PC-3 (cell line): ENCODE data around the gene HOXB9. TPM values are rescaled to one million over a fixed set of nuclear protein-coding genes. Genes with fewer than 3 reads are reported as not detected.

Experiments
- ATAC-seq: fragments of 200-7000 bp; cut with Tn5 transposase; 2 replicates; pipeline ENCODE4 v1.9.1; 2020; ENCODE audit warnings: mild to moderate bottlenecking, moderate library complexity
- BruUV-seq: library from RNA; stranded (reverse); fragments of 400-500 nt; replicated peaks from 2 replicates; lab custom pipeline; 2021; lab: Mats Ljungman, UMichigan
- CTCF ChIA-PET: fragments of 300-600 bp; sonication (Branson Sonifier 250); formaldehyde crosslinking; loops from one replicate; lab custom pipeline; 2022; ENCODE audit warnings: antibody characterized with exemption; lab: Charles Lee
- POLR2A ChIA-PET: fragments of 300-600 bp; sonication (Branson Sonifier 250); formaldehyde crosslinking; loops from one replicate; lab custom pipeline; 2022; ENCODE audit warnings: antibody characterized with exemption; ENCODE audit not compliant: unreplicated experiment; lab: Charles Lee
- DNase-seq: peaks from one replicate; pipeline ENCODE4 v3.0.0-alpha.2; 2015
- H2AFZ ChIP-seq: fragments of 300-600 bp; sonication (generic); 2 replicates; pipeline ENCODE4 v1.6.0; 2016; ENCODE audit warnings: antibody characterized with exemption, low read length
- H3F3A ChIP-seq: fragments of 300-600 bp; sonication (generic); one replicate; pipeline ENCODE4 v1.6.0; 2017; ENCODE audit warnings: antibody characterized with exemption, low read length, control low read depth, mild to moderate bottlenecking; ENCODE audit not compliant: unreplicated experiment
- H3K27ac ChIP-seq: fragments of 300-600 bp; sonication (generic); 2 replicates; pipeline ENCODE4 v1.5.1; 2016; ENCODE audit warnings: mild to moderate bottlenecking, low read length
- H3K27me3 ChIP-seq: fragments of 300-600 bp; sonication (generic); 2 replicates; pipeline ENCODE4 v1.6.1; 2016; ENCODE audit warnings: low read length, mixed read lengths
- H3K36me3 ChIP-seq: fragments of 300-600 bp; sonication (generic); 2 replicates; pipeline ENCODE4 v1.6.1; 2016; ENCODE audit warnings: low read depth, mixed run types, low read length, mixed read lengths
- H3K4me1 ChIP-seq: fragments of 300-600 bp; sonication (generic); 2 replicates; pipeline ENCODE4 v1.5.1; 2016; ENCODE audit warnings: low read length; ENCODE audit not compliant: insufficient read depth
- H3K4me2 ChIP-seq: fragments of 300-600 bp; sonication (generic); 2 replicates; pipeline ENCODE4 v1.6.0; 2016; ENCODE audit warnings: low read length
- H3K4me3 ChIP-seq: fragments of 300-600 bp; sonication (generic); 2 replicates; pipeline ENCODE4 v1.5.1; 2016; ENCODE audit warnings: mild to moderate bottlenecking, low read length, mixed read lengths
- H3K79me2 ChIP-seq: fragments of 300-600 bp; sonication (generic); 2 replicates; pipeline ENCODE4 v1.6.1; 2017; ENCODE audit warnings: low read length, mixed read lengths
- H3K9ac ChIP-seq: fragments of 300-600 bp; sonication (generic); 2 replicates; pipeline ENCODE4 v1.6.0; 2016; ENCODE audit warnings: mild to moderate bottlenecking, low read length
- H3K9me2 ChIP-seq: fragments of 300-600 bp; sonication (generic); replicated peaks from 2 replicates; pipeline ENCODE4 v1.6.1; 2016; ENCODE audit warnings: mixed run types, low read length, mixed read lengths
- H3K9me3 ChIP-seq: fragments of 300-600 bp; sonication (generic); 2 replicates; pipeline ENCODE4 v1.6.1; 2016; ENCODE audit warnings: low read length, mixed read lengths
- H4K20me1 ChIP-seq: fragments of 300-600 bp; sonication (generic); 2 replicates; pipeline ENCODE4 v1.6.1; 2016; ENCODE audit warnings: low read length, mixed read lengths
- EZH2 ChIP-seq: fragments of 300-600 bp; sonication (generic); IDR thresholded peaks from one replicate; pipeline ENCODE4 v1.6.1; 2017; ENCODE audit warnings: antibody characterized with exemption, mild to moderate bottlenecking, low read length; ENCODE audit not compliant: unreplicated experiment
- EZH2phosphoT487 ChIP-seq: fragments of 300-600 bp; sonication (generic); IDR thresholded peaks from 2 replicates; pipeline ENCODE4 v1.6.1; 2018; ENCODE audit warnings: mild to moderate bottlenecking, antibody characterized with exemption, low read length, borderline replicate concordance
- intact Hi-C: fragments of 100-400 bp; cut with micrococcal nuclease; formaldehyde crosslinking; loops from 2 replicates; pipeline ENCODE4 v1.9.0; 2023
- total RNA-seq: library from RNA; depleted of rRNA; stranded (reverse); fragments of >200 nt; gene quantifications from 2 replicates; pipeline ENCODE4 v1.2.3, GENCODE V29; 2014
- TF ChIP-seq, protein P1 (sequence below): fragments of 300-600 bp; sonication (generic); conservative IDR thresholded peaks from 2 replicates; pipeline ENCODE4 v1.5.1; 2017; ENCODE audit warnings: antibody characterized with exemption, low read depth, mild to moderate bottlenecking, low read length

HOXB9 gene
- total RNA-seq, 1 experiment from 2014 or later = 7.0 TPM

DNA sequence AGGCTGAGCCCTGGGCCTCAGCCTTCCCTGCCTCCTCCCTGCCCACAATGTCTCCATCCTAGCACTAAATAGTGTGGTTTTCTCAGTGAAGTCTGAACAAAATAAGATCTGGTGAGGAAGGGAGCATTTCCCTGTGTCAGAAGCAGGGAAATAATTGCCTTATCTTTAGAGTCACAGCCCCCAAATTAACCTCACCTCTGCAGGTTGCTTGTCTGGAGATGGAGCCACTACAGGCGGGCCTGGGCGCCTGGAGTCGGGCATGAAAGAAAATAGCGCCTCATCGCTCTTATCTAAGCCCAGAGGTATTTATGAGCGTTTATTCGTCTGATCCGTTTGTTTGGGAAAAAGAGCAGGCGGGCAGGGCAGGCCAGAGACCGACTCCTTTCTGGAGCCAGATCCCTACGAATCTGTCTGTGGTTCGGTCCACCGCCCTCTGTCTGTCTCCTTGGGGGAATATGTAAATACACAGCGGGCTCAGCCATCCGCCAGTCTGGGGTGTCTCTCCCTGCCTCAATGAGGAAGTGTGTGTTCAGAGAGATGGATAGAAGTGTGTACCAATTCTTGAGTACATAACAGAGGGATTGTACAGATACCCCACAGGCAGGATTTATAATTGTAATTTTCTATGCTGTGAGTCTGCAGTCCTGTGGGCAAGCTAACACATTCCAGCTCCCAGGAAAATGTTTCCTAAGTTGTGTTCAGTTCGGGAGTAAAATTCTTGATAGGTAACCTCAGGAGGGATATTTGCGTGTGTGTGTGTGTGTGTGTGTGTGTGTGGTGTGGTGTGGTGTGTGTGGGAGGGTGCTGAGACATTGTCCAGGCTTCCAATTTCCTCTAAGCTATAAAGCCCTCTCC is 25.7 kb downstream of the HOXB9 start:
- no peaks in the 10 kb centered on the region for H3K9me3 ChIP-seq
- H3K4me1 ChIP-seq = peaks cover 35% of the 10 kb centered on the region
- H3K9ac ChIP-seq = no peak overlapping the region
- DNase-seq (no peak), ATAC-seq (no peak)
- peaks cover 30% of the 10 kb centered on the region for H4K20me1 ChIP-seq
- BruUV-seq = no TSS peak
- peak overlapping the region; percentile 95 for H3K4me2 ChIP-seq
- no peaks in the 10 kb centered on the region for H3K27me3 ChIP-seq
- no peaks in the 10 kb centered on the region for H3K9me2 ChIP-seq
- H2AFZ ChIP-seq = no peak overlapping the region
- intact Hi-C loops = no loop called here
- H3K27ac ChIP-seq = no peak overlapping the region
- ChIA-PET CTCF (interaction anchor here (0.6 kb wide), 1 partner anchor 451 kb away, joined by 8 read pairs; no protein-coding TSS in a partner anchor), POLR2A (interaction anchor here (0.6 kb wide), 1 partner anchor 97 kb away, joined by 5 read pairs; no protein-coding TSS in a partner anchor)
- H3K4me3 ChIP-seq = no peak overlapping the region
- TF ChIP-seq EZH2phosphoT487 = no peak
- H3K79me2 ChIP-seq = peaks cover 82% of the 10 kb centered on the region
- H3K36me3 ChIP-seq = no peaks in the 10 kb centered on the region
- H3F3A ChIP-seq = no peaks in the 10 kb centered on the region

DNA sequence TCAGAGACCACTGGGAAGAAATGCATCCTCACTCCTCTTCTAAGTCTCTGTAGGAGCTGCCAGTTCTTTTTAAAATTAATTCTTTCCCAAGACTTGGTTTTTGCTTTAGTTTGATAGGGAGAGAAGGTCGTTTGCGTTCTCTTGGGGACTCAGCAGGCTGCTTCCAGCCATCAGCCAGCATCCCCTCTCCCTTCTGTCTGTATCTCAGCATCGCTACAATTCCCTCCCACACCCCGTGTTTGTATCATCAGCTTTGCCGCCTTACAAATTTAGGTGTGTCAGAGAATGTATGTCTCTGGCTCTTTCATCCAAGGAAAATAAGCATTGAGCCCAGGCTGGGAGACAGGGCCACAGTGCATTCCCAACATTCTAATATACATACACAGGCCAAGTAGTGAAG is 26.8 kb downstream of the HOXB9 start:
- no peaks in the 10 kb centered on the region for H3K27me3 ChIP-seq
- 0 out of 2 replicates have a peak overlapping the region, but pooled peaks have one; percentile 92 for H3K4me2 ChIP-seq
- H3K9me3 ChIP-seq = no peaks in the 10 kb centered on the region
- H3K4me1 ChIP-seq = peaks cover 29% of the 10 kb centered on the region
- no peak for DNase-seq
- no peaks in the 10 kb centered on the region for H3F3A ChIP-seq
- no TSS peak for BruUV-seq
- intact Hi-C loops = no loop called here
- ATAC-seq = no peak
- peaks cover 30% of the 10 kb centered on the region for H4K20me1 ChIP-seq
- H3K9ac ChIP-seq = no peak overlapping the region
- H3K36me3 ChIP-seq = no peaks in the 10 kb centered on the region
- POLR2A ChIA-PET = no interaction called here
- no peak overlapping the region for H3K27ac ChIP-seq
- H3K4me3 ChIP-seq = no peak overlapping the region
- H2AFZ ChIP-seq = no peak overlapping the region
- H3K9me2 ChIP-seq = no peaks in the 10 kb centered on the region
- TF ChIP-seq EZH2phosphoT487 (no peak), EZH2 (no peak)
- TF ChIP-seq, protein P1, sequence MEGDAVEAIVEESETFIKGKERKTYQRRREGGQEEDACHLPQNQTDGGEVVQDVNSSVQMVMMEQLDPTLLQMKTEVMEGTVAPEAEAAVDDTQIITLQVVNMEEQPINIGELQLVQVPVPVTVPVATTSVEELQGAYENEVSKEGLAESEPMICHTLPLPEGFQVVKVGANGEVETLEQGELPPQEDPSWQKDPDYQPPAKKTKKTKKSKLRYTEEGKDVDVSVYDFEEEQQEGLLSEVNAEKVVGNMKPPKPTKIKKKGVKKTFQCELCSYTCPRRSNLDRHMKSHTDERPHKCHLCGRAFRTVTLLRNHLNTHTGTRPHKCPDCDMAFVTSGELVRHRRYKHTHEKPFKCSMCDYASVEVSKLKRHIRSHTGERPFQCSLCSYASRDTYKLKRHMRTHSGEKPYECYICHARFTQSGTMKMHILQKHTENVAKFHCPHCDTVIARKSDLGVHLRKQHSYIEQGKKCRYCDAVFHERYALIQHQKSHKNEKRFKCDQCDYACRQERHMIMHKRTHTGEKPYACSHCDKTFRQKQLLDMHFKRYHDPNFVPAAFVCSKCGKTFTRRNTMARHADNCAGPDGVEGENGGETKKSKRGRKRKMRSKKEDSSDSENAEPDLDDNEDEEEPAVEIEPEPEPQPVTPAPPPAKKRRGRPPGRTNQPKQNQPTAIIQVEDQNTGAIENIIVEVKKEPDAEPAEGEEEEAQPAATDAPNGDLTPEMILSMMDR = no peak
- CTCF ChIA-PET = no interaction called here
- H3K79me2 ChIP-seq = peaks cover 78% of the 10 kb centered on the region

DNA sequence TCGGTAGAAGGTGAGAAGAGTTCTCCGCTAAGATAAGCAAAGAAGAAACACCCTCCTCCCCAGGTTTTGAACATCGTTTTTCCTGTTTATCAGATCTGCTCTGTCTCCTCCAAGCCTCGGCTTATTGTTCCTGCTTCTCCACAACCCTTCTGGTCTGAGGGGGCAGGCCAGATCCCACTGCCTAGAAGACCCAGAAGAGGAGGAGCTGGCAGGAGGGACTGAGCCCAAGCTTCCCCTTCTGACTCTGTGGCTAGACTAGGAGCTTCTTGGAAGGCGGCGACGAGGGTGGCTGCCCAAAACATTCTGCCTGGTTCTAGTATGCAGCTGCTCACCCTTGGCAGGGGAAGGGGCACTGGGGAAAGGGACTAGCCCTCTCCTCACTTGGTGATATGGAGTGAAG is 27.4 kb downstream of the HOXB9 start:
- Histone ChIP-seq H3K36me3 (no peaks in the 10 kb centered on the region), H3K9me2 (no peaks in the 10 kb centered on the region), H3K4me3 (peak overlapping the region; percentile 75), H3K4me2 (peak overlapping the region; percentile 92), H4K20me1 (peaks cover 30% of the 10 kb centered on the region), H3K4me1 (peaks cover 29% of the 10 kb centered on the region), H3K27ac (no peak overlapping the region), H3K79me2 (peaks cover 72% of the 10 kb centered on the region), H3K27me3 (no peaks in the 10 kb centered on the region), H2AFZ (peak overlapping the region; percentile 69), H3K9ac (no peak overlapping the region), H3K9me3 (no peaks in the 10 kb centered on the region), H3F3A (no peaks in the 10 kb centered on the region)
- TF ChIP-seq, protein P1 = no peak
- TF ChIP-seq EZH2 = no peak
- no peak for TF ChIP-seq EZH2phosphoT487
- DNase-seq (no peak), ATAC-seq (no peak)
- intact Hi-C loops = no loop called here
- ChIA-PET POLR2A (no interaction called here), CTCF (no interaction called here)
- BruUV-seq = no TSS peak
